HUES6 (cell line): ENCODE measurements around the gene ZNF768.
"Not testable (repeated sequence)": the region's sequence is repeated elsewhere in the genome, so short reads cannot be mapped to it uniquely, and the experiment has no call there.

Experiments used
- H3K27ac ChIP-seq: 2 replicates; pipeline ENCODE4 v1.7.0; 2013; ENCODE audit warnings: low read depth, mild to moderate bottlenecking, low read length, inconsistent platforms
- H3K27me3 ChIP-seq: 2 replicates; pipeline ENCODE4 v1.6.1; 2013; ENCODE audit warnings: low read length; ENCODE audit not compliant: control insufficient read depth, insufficient read depth
- H3K36me3 ChIP-seq: 2 replicates; pipeline ENCODE4 v1.6.1; 2013; ENCODE audit warnings: low read length; ENCODE audit not compliant: control insufficient read depth, insufficient read depth
- H3K4me1 ChIP-seq: 2 replicates; pipeline ENCODE4 v1.6.1; 2013; ENCODE audit warnings: low read length; ENCODE audit not compliant: control insufficient read depth, insufficient read depth
- H3K4me3 ChIP-seq: 2 replicates; pipeline ENCODE4 v1.5.1; 2013; ENCODE audit warnings: low read depth, low read length
- H3K9ac ChIP-seq: one replicate; pipeline ENCODE4 v1.6.1; 2013; ENCODE audit warnings: mild to moderate bottlenecking, low read length
- H3K9me3 ChIP-seq: 2 replicates; pipeline ENCODE4 v1.6.1; 2013; ENCODE audit warnings: low read depth, low read length; ENCODE audit not compliant: control insufficient read depth, insufficient read depth

ZNF768 gene

DNA sequence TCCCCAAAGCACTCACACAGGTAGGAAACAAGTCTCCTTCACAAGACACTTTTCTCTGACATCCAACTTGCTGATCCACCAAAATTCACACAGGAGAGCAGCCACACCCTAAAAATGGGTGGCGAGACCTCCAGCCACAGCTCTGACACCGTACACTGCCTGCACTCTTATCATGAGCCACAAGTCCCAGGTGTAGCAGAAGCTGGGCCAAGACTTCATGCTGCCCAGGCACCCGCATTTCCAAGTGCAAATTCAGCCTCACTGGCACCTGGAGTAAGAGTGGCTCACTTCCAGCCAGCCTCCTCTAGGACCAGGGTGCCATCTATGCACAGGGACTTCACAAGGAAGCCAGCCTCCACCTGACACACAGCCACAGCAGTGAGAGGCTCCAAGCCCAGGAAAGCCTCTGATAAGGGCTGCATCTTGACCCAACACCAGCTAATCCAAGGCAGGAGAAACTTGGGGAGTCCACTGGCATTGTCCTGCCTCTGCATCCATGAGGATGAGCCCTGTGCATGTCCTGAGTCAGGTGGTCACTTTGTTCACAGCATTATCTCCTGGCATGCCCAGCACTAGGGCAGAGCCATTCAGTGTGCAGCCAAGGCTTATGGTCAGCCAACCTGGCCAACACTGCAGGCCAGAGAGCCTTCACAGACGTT lies 2.6 kb upstream of the ZNF768 start:
- Histone ChIP-seq H3K9me3 (no peaks in the 10 kb centered on the region), H3K4me1 (peaks cover 16% of the 10 kb centered on the region), H3K27ac (no peak overlapping the region), H3K4me3 (no peak overlapping the region), H3K36me3 (peaks cover 36% of the 10 kb centered on the region), H3K9ac (no peak overlapping the region), H3K27me3 (no peaks in the 10 kb centered on the region)

- no peaks in the 10 kb centered on the region for H3K27me3 ChIP-seq
- no peaks in the 10 kb centered on the region for H3K9me3 ChIP-seq
- peak overlapping the region; percentile 52; the same call in 1 of the 2 replicates for H3K27ac ChIP-seq
- H3K36me3 ChIP-seq = peaks cover 34% of the 10 kb centered on the region
- H3K4me3 ChIP-seq = peak overlapping the region; percentile 84
- peak overlapping the region; percentile 62 for H3K9ac ChIP-seq
- peaks cover 7% of the 10 kb centered on the region for H3K4me1 ChIP-seq
Observed at GRCh38 chr16:30527635-30528178, 1.3 kb upstream of the ZNF768 start.

GRCh38 chr16:30526823-30527634 lies 663 bp upstream of the ZNF768 start:
- Histone ChIP-seq H3K9ac (peak overlapping the region; percentile 91), H3K4me1 (peaks cover 7% of the 10 kb centered on the region), H3K4me3 (peak overlapping the region; percentile 84), H3K36me3 (peaks cover 28% of the 10 kb centered on the region), H3K27me3 (no peaks in the 10 kb centered on the region), H3K9me3 (no peaks in the 10 kb centered on the region), H3K27ac (peak overlapping the region; percentile 87; the same call in 1 of the 2 replicates)

GRCh38 chr16:30525844-30526136 lies 576 bp downstream of the ZNF768 start:
- Histone ChIP-seq H3K9me3 (no peaks in the 10 kb centered on the region), H3K4me3 (peak overlapping the region; percentile 84), H3K4me1 (peaks cover 7% of the 10 kb centered on the region), H3K27ac (no peak overlapping the region), H3K9ac (peak overlapping the region; percentile 63), H3K27me3 (no peaks in the 10 kb centered on the region), H3K36me3 (peaks cover 17% of the 10 kb centered on the region)

GRCh38 chr16:30524575-30525568 lies 1.5 kb downstream of the ZNF768 start:
- Histone ChIP-seq H3K4me3 (no peak overlapping the region), H3K36me3 (peaks cover 11% of the 10 kb centered on the region), H3K4me1 (peaks cover 7% of the 10 kb centered on the region), H3K27me3 (no peaks in the 10 kb centered on the region), H3K27ac (no peak overlapping the region), H3K9me3 (no peaks in the 10 kb centered on the region), H3K9ac (no peak overlapping the region)

- Histone ChIP-seq H3K27ac (no peak overlapping the region), H3K4me1 (peaks cover 7% of the 10 kb centered on the region), H3K9me3 (no peaks in the 10 kb centered on the region), H3K36me3 (peaks cover 11% of the 10 kb centered on the region), H3K4me3 (no peak overlapping the region), H3K27me3 (no peaks in the 10 kb centered on the region), H3K9ac (no peak overlapping the region)
Observed at GRCh38 chr16:30523768-30524574, 2.4 kb downstream of the ZNF768 start.

DNA sequence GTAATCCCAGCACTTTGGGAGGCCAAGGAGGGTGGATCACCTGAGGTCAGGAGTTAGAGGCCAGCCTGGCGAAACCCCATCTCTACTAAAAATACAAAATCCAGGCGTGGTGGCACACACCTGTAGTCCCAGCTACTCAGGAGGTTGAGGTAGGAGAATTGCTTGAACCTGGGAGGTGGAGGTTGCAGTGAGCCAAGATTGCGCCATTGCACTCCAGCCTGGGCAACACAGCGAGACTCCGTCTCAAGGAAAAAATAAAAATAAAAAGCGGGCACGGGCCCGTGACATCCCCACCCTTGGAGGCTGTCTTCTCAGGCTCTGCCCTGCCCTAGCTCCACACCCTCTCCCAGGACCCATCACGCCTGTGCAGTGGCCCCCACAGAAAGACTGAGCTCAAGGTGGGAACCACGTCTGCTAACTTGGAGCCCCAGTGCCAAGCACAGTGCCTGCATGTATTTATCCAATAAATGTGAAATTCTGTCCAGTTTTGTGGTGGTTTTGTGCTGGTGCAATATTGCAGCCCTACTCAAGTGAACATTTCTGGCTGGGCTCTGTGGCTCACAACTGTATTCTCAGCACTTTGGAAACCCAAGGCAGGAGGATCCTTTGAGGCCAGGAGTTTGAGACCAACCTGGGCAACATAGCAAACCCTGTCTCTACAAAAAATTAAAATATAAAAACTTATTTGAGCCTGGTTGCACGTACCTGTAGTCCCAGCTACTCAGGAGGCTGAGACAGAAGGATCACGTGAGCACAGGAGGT lies 3.5 kb downstream of the ZNF768 start:
- peaks cover 11% of the 10 kb centered on the region for H3K36me3 ChIP-seq
- not testable (repeated sequence) for H3K4me3 ChIP-seq, H3K27me3 ChIP-seq, H3K9me3 ChIP-seq, H3K4me1 ChIP-seq, H3K27ac ChIP-seq, H3K9ac ChIP-seq

DNA sequence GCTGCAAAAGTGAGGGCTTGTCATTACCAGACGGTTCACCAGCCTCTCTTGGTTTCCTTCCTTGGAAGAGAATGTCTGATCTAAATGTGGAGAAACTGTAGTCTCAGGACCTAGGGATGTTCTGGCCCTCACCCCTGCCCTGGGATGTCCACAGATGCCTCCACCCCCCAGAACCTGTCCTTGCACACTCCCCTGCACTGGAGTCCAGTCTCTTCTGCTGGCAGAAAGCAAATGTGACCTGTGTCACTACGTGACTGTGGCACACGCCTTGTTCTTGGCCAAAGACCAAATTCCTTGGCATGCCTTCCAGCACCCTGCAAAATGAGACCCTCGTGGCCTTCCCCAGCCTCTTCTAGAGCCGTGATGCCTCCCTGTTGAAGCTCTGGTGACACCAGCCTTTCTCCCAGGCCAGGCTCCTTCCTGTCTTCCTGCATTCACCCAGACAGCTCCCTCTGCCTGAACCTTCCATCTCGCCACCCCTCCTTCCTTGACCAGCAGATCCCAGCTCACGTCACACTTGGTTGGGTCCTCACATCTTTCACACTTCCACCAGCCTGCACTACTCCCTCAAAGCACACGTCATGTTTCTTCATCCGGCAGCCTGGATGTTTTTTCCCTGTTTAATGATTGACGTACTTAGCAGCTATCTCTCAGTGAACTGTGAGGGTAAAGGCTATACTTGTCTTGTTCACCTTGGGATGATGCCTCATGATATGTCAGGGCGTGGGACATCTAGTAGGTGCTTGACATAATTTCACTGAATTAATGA lies 4.3 kb downstream of the ZNF768 start:
- H3K9ac ChIP-seq = no peak overlapping the region
- no peak overlapping the region for H3K27ac ChIP-seq
- H3K4me3 ChIP-seq = no peak overlapping the region
- H3K9me3 ChIP-seq = no peaks in the 10 kb centered on the region
- H3K27me3 ChIP-seq = no peaks in the 10 kb centered on the region
- no peaks in the 10 kb centered on the region for H3K4me1 ChIP-seq
- peaks cover 11% of the 10 kb centered on the region for H3K36me3 ChIP-seq

DNA sequence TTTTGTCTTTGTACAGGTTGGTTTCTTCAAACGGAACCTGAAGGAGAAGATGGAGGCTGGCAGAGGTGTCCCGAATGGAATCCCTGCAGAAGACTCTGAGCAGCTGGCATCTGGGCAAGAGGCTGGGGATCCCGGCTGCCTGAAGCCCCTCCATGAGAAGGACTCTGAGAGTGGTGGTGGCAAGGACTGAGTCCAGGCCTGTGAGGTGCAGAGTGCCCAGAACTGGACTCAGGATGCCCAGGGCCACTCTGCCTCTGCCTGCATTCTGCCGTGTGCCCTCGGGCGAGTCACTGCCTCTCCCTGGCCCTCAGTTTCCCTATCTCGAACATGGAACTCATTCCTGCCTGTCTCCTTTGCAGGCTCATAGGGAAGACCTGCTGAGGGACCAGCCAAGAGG lies 4.9 kb downstream of the ZNF768 start:
- no peak overlapping the region for H3K27ac ChIP-seq
- H3K9me3 ChIP-seq = no peaks in the 10 kb centered on the region
- H3K36me3 ChIP-seq = peaks cover 11% of the 10 kb centered on the region
- H3K4me3 ChIP-seq = no peak overlapping the region
- no peaks in the 10 kb centered on the region for H3K27me3 ChIP-seq
- H3K4me1 ChIP-seq = no peaks in the 10 kb centered on the region
- H3K9ac ChIP-seq = no peak overlapping the region
